H1 (cell line): ENCODE measurements around the gene UBTD1. TPM values are rescaled to one million over a fixed set of nuclear protein-coding genes. Genes with fewer than 3 reads are reported as not detected.

Experiments used
- CTCF ChIA-PET: fragments of 300-600 bp; sonication (Branson Sonifier 250); formaldehyde crosslinking; loops from one replicate; lab custom pipeline; 2021; ENCODE audit not compliant: partially characterized antibody; lab: Charles Lee
- POLR2A ChIA-PET: fragments of 300-600 bp; sonication (Branson Sonifier 250); formaldehyde crosslinking; loops from one replicate; lab custom pipeline; 2021; ENCODE audit warnings: inconsistent platforms; ENCODE audit not compliant: partially characterized antibody; lab: Charles Lee
- DNase-seq, 2 experiments: peaks; one replicate each; pipeline versions ENCODE4 v3.0.0 to v3.0.0-alpha.2; 2010 to 2022; ENCODE audit warnings: low spot score in 2 of 2, low read depth in 1 of 2, mixed read lengths in 1 of 2
- FAIRE-seq: peaks from 2 replicates; lab custom pipeline; 2011; peaks lifted over from hg19 to GRCh38; lab: Jason Lieb, UNC
- H2AFZ ChIP-seq: 2 replicates; pipeline ENCODE4 v1.8.1; 2012; ENCODE audit warnings: low read length, inconsistent platforms
- H2AK5ac ChIP-seq: 2 replicates; pipeline ENCODE4 v1.6.1; 2013; ENCODE audit warnings: low read depth, low read length
- H2BK120ac ChIP-seq: replicated peaks from 2 replicates; pipeline ENCODE3; 2013; ENCODE audit warnings: low read depth, low read length, inconsistent platforms
- H2BK12ac ChIP-seq: 2 replicates; pipeline ENCODE4 v1.6.1; 2013; ENCODE audit warnings: low read depth, low read length
- H2BK15ac ChIP-seq: 2 replicates; pipeline ENCODE4 v1.6.1; 2013; ENCODE audit warnings: low read length
- H2BK20ac ChIP-seq: 2 replicates; pipeline ENCODE4 v1.6.1; 2013; ENCODE audit warnings: low read length
- H2BK5ac ChIP-seq: 2 replicates; pipeline ENCODE4 v1.6.1; 2013; ENCODE audit warnings: low read depth, low read length
- H3K14ac ChIP-seq: 2 replicates; pipeline ENCODE4 v1.6.1; 2013; ENCODE audit warnings: inconsistent platforms; ENCODE audit not compliant: insufficient read length
- H3K18ac ChIP-seq: 2 replicates; pipeline ENCODE4 v1.6.1; 2013; ENCODE audit warnings: low read length; ENCODE audit errors: extremely low read depth
- H3K23ac ChIP-seq: 2 replicates; pipeline ENCODE4 v1.6.1; 2013; ENCODE audit warnings: inconsistent platforms; ENCODE audit not compliant: insufficient read length
- H3K23me2 ChIP-seq: 2 replicates; pipeline ENCODE4 v1.6.1; 2013; ENCODE audit warnings: low read depth, low read length
- H3K27ac ChIP-seq: 2 replicates; pipeline ENCODE4 v1.6.1; 2011; ENCODE audit warnings: low read depth, low read length, inconsistent platforms
- H3K27me3 ChIP-seq, 4 experiments: replicated peaks in 1 of 4; 1 replicate in 1 of 4; 2 replicates in 3 of 4; pipeline versions ENCODE4 v1.6.1 to v1.8.1; 2011 to 2013; ENCODE audit warnings: low read length in 3 of 4, mild to moderate bottlenecking in 3 of 4, inconsistent platforms in 2 of 4, mixed read lengths in 2 of 4, moderate library complexity in 1 of 4; ENCODE audit not compliant: control insufficient read depth in 3 of 4, insufficient read depth in 3 of 4; ENCODE audit errors: extremely low read depth in 1 of 4
- H3K36me3 ChIP-seq, 4 experiments: 2 replicates each; pipeline versions ENCODE4 v1.6.1 to v1.8.1; 2011 to 2013; ENCODE audit warnings: mild to moderate bottlenecking in 4 of 4, low read length in 3 of 4, moderate library complexity in 2 of 4, control low read depth in 1 of 4, inconsistent platforms in 1 of 4; ENCODE audit not compliant: insufficient read depth in 4 of 4, control insufficient read depth in 2 of 4
- H3K4ac ChIP-seq: replicated peaks from 2 replicates; pipeline ENCODE3; 2013; ENCODE audit warnings: low read length, low read depth, mixed read lengths, inconsistent platforms; ENCODE audit not compliant: insufficient read length
- H3K4me1 ChIP-seq, 4 experiments: replicated peaks in 1 of 4; 1 replicate in 1 of 4; 2 replicates in 3 of 4; pipeline versions ENCODE4 v1.6.1 to v1.8.1; 2011 to 2013; ENCODE audit warnings: low read length in 3 of 4, inconsistent platforms in 2 of 4, mixed read lengths in 1 of 4; ENCODE audit not compliant: insufficient read depth in 4 of 4, control insufficient read depth in 3 of 4
- H3K4me2 ChIP-seq, 2 experiments: 2 replicates each; pipeline versions ENCODE4 v1.6.1 to v1.8.1; 2011 to 2013; ENCODE audit warnings: low read depth in 2 of 2, low read length in 2 of 2, control low read depth in 1 of 2, inconsistent platforms in 1 of 2, mild to moderate bottlenecking in 1 of 2; ENCODE audit not compliant: insufficient read depth in 1 of 2
- H3K4me3 ChIP-seq, 4 experiments: fragments of 200-600, 300-600 bp in 1 of 4; sonication (generic), shearing (Covaris generic), sonication (Bioruptor Twin) in 1 of 4; 2 replicates each; pipeline versions ENCODE4 v1.5.1 to v1.8.1; 2011 to 2016; ENCODE audit warnings: low read length in 4 of 4, low read depth in 3 of 4, control low read depth in 2 of 4, inconsistent platforms in 2 of 4, mild to moderate bottlenecking in 2 of 4, mixed read lengths in 1 of 4, moderate library complexity in 1 of 4; ENCODE audit not compliant: insufficient read depth in 2 of 4; ENCODE audit errors: extremely low read depth in 1 of 4
- H3K56ac ChIP-seq: replicated peaks from 2 replicates; pipeline ENCODE3; 2013; ENCODE audit warnings: low read depth, mild to moderate bottlenecking, mixed read lengths, low read length, inconsistent platforms; ENCODE audit not compliant: insufficient read length
- H3K79me1 ChIP-seq: 2 replicates; pipeline ENCODE4 v1.6.1; 2013; ENCODE audit warnings: low read depth, low read length, control low read depth
- H3K79me2 ChIP-seq, 2 experiments: 2 replicates each; pipeline versions ENCODE4 v1.6.1 to v1.8.1; 2012 to 2013; ENCODE audit warnings: low read length in 2 of 2, mild to moderate bottlenecking in 2 of 2, inconsistent platforms in 1 of 2; ENCODE audit not compliant: insufficient read depth in 2 of 2, control insufficient read depth in 1 of 2
- H3K9ac ChIP-seq, 4 experiments: replicated peaks in 1 of 4; 1 replicate in 1 of 4; 2 replicates in 3 of 4; pipeline versions ENCODE4 v1.6.1 to v1.8.1; 2011 to 2013; ENCODE audit warnings: low read depth in 3 of 4, low read length in 3 of 4, control low read depth in 2 of 4, mild to moderate bottlenecking in 2 of 4, moderate library complexity in 2 of 4, inconsistent platforms in 1 of 4; ENCODE audit errors: extremely low read depth in 1 of 4
- H3K9me3 ChIP-seq, 2 experiments: 2 replicates each; pipeline versions ENCODE4 v1.6.1 to v1.8.1; 2012 to 2013; ENCODE audit warnings: mild to moderate bottlenecking in 2 of 2, moderate library complexity in 2 of 2, control low read depth in 1 of 2, inconsistent platforms in 1 of 2, low read depth in 1 of 2, low read length in 1 of 2, mixed read lengths in 1 of 2; ENCODE audit not compliant: insufficient read depth in 2 of 2
- H4K20me1 ChIP-seq, 2 experiments: replicated peaks in 1 of 2; 2 replicates each; pipeline versions ENCODE3 to v1.8.1; 2011 to 2013; ENCODE audit warnings: inconsistent platforms in 2 of 2, low read length in 2 of 2, mild to moderate bottlenecking in 1 of 2; ENCODE audit not compliant: insufficient read depth in 2 of 2, control insufficient read depth in 1 of 2
- H4K5ac ChIP-seq: 2 replicates; pipeline ENCODE4 v1.6.1; 2013; ENCODE audit warnings: low read length, low read depth, mixed read lengths, inconsistent platforms; ENCODE audit not compliant: insufficient read length
- H4K8ac ChIP-seq: 2 replicates; pipeline ENCODE4 v1.8.0; 2013; ENCODE audit warnings: mild to moderate bottlenecking, moderate library complexity, low read length, inconsistent platforms; ENCODE audit not compliant: insufficient read depth; ENCODE audit errors: extremely low read depth
- H4K91ac ChIP-seq: replicated peaks from 2 replicates; pipeline ENCODE3; 2013; ENCODE audit warnings: low read length, mixed read lengths, inconsistent platforms; ENCODE audit not compliant: insufficient read length
- EZH2 ChIP-seq: fragments of 200-600 bp; sonication (generic); IDR thresholded peaks from 2 replicates; pipeline ENCODE4 v1.7.1; 2012; ENCODE audit warnings: low read depth, mild to moderate bottlenecking, moderate library complexity, low read length, inconsistent platforms; ENCODE audit not compliant: severe bottlenecking
- NANOG ChIP-seq: IDR thresholded peaks from 2 replicates; pipeline ENCODE4 v1.6.1; 2011; ENCODE audit warnings: low read length, low read depth, mild to moderate bottlenecking, inconsistent platforms; ENCODE audit not compliant: insufficient read depth, poor library complexity, severe bottlenecking
- RFX5 ChIP-seq: IDR thresholded peaks from 2 replicates; pipeline ENCODE4 v1.6.1; 2011; ENCODE audit warnings: low read depth, low read length, improper control_type of control experiment, borderline replicate concordance
- RXRA ChIP-seq: IDR thresholded peaks from 2 replicates; pipeline ENCODE4 v1.6.1; 2011; ENCODE audit warnings: low read depth, mild to moderate bottlenecking, low read length, moderate library complexity; ENCODE audit not compliant: insufficient read depth
- TAF1 ChIP-seq: IDR thresholded peaks from 2 replicates; pipeline ENCODE4 v1.6.1; 2011; ENCODE audit warnings: mild to moderate bottlenecking, low read depth, low read length
- WGBS, 2 experiments: shearing (Covaris generic) in 1 of 2; methylation state at CpG; one replicate each; pipeline versions ENCODE4 v1.1.6 to v1.1.7; 2013 to 2015; ENCODE audit warnings: low lambda C conversion rate in 2 of 2, mixed read lengths in 2 of 2, inconsistent platforms in 1 of 2, low coverage in 1 of 2, missing lambda C conversion rate in 1 of 2; ENCODE audit not compliant: insufficient replicate concordance in 2 of 2, insufficient coverage in 1 of 2, insufficient read length in 1 of 2; ENCODE audit errors: extremely low coverage in 1 of 2, missing lambda C conversion rate in 1 of 2; 5-methylcytosine and 5-hydroxymethylcytosine counted together
- polyA plus RNA-seq, 7 experiments: library from polyadenylated mRNA; depleted of rRNA in 3 of 7; stranded (reverse) in 5 of 7; unstranded in 2 of 7; fragments of >200 nt in 5 of 7; fragments of 200-250 nt in 2 of 7; gene quantifications; 1 replicate in 5 of 7; 2 replicates in 1 of 7; 4 replicates in 1 of 7; pipeline versions ENCODE4 v1.2.1 to v1.2.3, GENCODE V29; 2011 to 2013; ENCODE audit warnings: missing spikeins in 2 of 7, mixed read lengths in 2 of 7
- total RNA-seq: library from RNA; stranded (reverse); fragmentation: NEBNext Ultra II Directional; extraction: Animal tissue kit (Norgen Biotek cat#: 25700); gene quantifications from 2 replicates; pipeline ENCODE4 v1.2.1, GENCODE V29; 2021

UBTD1 gene
- total and polyA plus RNA-seq, 2 of the 8 experiments (the other 6 are each of a cell fraction or from before 2014, with no cell fraction given): 22.3 to 36.2 TPM

- Histone ChIP-seq H3K9ac (no peak overlapping the region), H3K27me3 (peaks cover 0 to 9% (median 9%) of the 10 kb centered on the region in 4 experiments; a peak in 5 of 7 replicates), H3K79me2 (peaks cover 5 to 59% of the 10 kb centered on the region in 2 experiments), H3K27ac (no peak overlapping the region), H3K4me3 (no peak overlapping the region), H3K14ac (no peak overlapping the region), H3K23ac (no peak overlapping the region)
- POLR2A ChIA-PET: interaction anchor here (1.3 kb wide), 1 partner anchor 10 kb away, joined by 3 read pairs; no protein-coding TSS in a partner anchor
- TF ChIP-seq RFX5: no peak
- no peak for TF ChIP-seq NANOG
- no peak for TF ChIP-seq RXRA
- no peak for TF ChIP-seq TAF1
- TF ChIP-seq EZH2: no peak
- TF ChIP-seq, all 59 proteins: peak for 0
- H3K9me3 ChIP-seq: no peaks in the 10 kb centered on the region
- no peak overlapping the region for H2BK15ac ChIP-seq
- H4K20me1 ChIP-seq: peaks cover 6 to 18% of the 10 kb centered on the region in 2 experiments
- no peak overlapping the region for H2BK12ac ChIP-seq
- no peak overlapping the region for H2BK20ac ChIP-seq
- no peak overlapping the region for H2AK5ac ChIP-seq
- no peak overlapping the region for H2AFZ ChIP-seq
- DNase-seq (no peak), FAIRE-seq (no peak)
- peaks cover 2% of the 10 kb centered on the region for H3K23me2 ChIP-seq
- no peak overlapping the region for H3K56ac ChIP-seq
- no peak overlapping the region for H4K5ac ChIP-seq
- no peak overlapping the region for H2BK120ac ChIP-seq
- H3K4ac ChIP-seq: no peak overlapping the region
- CTCF ChIA-PET: interaction anchor here (0.6 to 1.6 kb wide), 6 partner anchors 10 to 67 kb away, joined by 3 to 6 read pairs (median 4); partner anchors contain the start of gene ANKRD2
- H3K4me1 ChIP-seq: peaks cover 0 to 10% (median 4%) of the 10 kb centered on the region in 4 experiments; a peak in 5 of 7 replicates
- H3K4me2 ChIP-seq: no peak overlapping the region
- H4K91ac ChIP-seq: no peak overlapping the region
- no peak overlapping the region for H4K8ac ChIP-seq
- peaks cover 19% of the 10 kb centered on the region for H3K79me1 ChIP-seq
- no peak overlapping the region for H2BK5ac ChIP-seq
- 84% methylated on average over 1 of the region's 1 CpG; no CpG with 5 or more reads in 1 of the 2 experiments for WGBS, 2 experiments
- H3K18ac ChIP-seq: no peak overlapping the region
- no peaks in the 10 kb centered on the region for H3K36me3 ChIP-seq
Measured at GRCh38 chr10:97505152-97505551, 6.4 kb downstream of the UBTD1 start.
